GM19035 (cell line): ENCODE results near the gene NUMB.

Source experiments
- ATAC-seq: cut with Tn5 transposase; IDR thresholded peaks from one replicate; pipeline ENCODE4 v1.9.1; 2021; ENCODE audit not compliant: unreplicated experiment

Gene NUMB

DNA sequence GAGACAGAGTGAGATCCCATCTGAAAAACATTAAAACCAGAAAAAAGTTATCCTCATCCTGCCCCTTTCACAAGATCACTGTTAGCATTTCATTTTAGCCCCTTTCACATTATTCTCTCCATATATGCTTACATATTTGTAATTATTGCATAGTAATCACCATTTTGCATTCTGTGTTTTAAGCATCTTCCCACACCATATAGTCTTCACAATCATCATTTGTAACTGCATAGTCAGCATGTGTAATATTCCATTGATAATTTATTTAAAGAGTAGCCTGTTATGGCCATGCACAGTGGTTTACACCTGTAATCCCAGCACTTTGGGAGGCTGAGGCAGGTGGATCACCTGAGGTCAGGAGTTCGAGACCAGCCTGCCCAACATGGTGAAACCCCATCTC, 209.2 kb downstream of the NUMB start:
- no peak for ATAC-seq

DNA sequence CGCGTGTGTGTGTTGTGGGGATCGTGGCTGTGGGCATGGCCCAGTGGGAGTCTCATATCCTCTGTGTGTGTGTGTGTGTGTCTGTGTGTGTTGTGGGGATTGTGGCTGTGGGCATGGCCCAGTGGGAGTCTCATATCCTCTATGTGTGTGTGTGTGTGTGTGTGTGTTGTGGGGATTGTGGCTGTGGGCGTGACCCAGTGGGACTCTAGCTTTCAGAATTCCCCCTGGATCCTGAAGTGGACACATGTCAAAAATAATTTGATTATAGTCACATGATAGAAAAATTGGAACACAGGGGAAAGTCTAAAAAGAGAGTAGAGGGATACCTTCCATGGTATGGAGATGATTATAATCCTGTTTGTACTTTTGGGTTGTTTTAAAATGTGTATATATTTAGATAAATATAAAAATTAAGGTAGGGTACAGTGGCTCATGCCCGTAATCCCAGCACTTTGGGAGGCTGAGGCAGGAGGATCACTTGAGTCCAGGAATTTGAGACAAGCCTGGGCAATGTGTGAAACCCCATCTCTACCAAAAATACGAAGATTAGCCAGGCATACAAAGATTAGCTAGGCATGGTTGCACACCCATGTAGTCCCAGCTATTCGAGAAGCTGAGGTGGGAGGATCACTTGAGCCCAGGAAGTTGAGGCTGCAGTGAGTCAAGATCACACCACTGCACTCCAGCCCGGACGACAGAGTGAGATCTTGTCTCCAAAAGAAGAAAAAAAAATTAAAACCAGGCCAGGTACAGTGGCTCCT, 210.1 kb downstream of the NUMB start:
- no peak for ATAC-seq

DNA sequence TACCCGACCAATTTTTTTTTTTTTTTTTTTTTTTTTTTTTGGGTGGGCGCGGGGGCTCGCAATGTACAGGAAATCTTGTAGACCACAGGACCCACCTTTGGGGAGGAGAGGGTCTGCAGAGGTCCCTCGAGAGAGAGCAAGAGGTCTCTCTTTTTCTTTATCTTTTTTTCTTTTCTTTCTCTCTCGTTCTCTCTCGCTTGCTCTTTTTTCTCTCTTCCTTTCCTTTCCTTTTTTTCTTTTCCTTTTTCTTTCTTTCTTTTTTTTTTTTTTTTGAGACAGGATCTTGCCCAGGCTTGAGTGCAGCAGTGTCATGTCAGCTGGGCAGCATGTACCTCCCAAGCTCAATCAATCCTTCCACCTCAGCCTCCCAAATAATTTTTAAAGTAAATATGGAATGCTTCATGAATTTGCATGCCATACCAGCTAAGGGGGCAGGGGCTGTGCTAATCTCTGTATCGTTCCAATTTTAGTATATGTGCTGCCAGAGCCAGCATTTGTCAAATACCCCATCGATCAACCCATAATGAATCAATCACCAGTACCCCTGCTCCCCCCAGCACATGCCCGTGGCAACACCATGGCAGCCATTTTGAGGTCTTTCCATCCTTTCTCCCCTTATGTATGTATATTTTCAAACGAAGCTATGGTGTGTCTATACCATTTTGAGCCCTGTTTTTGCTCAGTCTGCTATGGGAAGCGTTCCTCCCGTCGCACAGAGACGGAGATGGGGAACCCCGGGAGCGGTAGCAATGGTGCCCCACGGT, 211.8 kb downstream of the NUMB start:
- no peak for ATAC-seq

DNA sequence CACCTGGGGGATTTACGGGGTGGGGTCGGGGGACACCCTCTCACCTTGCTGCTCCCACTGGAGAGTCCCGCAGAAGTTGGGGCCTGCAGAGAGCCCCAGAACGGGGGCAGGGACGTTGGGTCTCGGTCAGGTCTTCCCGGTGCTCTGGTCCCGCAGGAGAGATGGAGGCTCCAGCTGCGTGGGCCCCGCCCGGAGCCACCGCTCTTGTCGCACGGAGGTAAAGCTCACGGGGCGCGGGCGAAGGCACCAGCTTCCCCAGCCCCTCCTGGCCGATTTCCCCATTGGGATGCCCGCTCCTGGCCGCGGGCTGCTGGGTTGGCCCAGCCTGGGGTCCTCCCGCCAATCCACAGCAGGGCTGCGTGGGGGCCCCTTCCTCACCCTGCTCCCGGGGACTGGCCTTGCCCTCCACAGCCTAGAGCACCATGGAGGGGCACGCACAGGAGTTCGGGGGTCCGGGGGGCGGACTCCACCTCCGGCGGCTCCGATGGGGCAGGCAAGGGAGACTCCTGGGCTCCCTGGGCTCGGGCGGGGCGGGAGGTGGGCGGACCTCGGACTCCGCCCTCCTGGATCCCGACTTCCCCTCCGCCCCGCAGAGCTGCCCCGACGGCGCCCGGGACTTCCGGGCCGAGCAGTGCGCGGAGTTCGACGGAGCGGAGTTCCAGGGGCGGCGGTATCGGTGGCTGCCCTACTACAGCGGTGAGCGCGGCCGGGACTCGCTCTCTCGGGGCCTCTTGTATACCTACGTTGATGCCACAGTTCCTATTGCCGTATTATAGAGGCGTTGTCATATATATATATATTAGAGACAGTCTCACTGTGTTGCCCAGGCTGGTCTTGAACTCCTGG, 212.6 kb downstream of the NUMB start:
- ATAC-seq = peak; percentile 52

DNA sequence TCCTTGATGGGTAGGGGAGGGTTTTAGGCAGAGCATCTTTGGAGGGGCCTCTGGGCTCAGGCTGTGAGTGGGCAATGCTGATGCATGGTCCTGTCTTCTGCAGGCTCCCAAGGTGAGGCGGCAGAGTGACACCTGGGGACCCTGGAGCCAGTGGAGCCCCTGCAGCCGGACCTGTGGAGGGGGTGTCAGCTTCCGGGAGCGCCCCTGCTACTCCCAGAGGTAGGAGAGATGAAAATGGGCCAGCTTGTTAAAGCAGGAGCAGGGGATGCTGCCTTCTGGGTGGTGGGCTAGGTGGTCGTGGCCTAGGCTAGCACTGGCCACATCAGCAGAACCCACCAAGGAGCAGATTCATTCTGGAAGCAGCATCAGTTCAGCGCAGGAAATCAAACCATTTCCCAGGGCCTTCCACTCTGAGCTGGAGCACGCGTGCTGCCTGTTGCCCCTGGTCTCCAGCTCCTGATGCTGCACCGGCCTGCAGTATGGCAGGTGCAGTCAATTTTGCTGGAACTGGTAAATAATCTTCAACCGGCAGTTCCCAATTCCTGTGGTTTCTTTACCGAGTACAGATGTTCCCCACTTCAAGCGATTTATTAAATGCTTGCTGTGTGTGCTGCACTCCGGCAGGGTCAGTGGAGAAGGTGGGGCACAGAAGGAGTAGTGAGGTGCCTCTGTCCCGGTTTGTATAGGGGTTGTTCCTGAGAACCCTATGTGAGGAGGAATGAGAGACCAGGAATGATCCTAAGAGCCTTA, 213.6 kb downstream of the NUMB start:
- ATAC-seq = no peak

DNA sequence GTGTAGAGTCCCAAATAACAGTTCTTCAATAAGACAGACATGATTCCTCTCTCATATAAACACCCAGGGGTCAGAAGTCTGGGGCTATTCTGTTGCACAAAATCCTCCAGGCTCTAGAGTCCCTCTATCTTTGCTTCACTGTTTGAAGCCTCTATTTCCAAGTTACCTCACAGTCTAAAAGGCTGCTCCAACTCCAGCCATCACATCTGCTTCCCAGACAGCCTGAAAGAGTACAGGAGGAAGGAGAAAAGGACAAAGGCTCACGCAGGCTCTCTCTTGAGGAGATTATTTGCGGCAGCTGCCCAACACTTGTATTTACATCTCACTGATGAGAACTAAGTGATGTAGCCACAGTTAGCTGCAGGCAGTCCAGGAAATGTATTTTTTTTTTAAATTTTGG, 214.6 kb downstream of the NUMB start:
- no peak for ATAC-seq

DNA sequence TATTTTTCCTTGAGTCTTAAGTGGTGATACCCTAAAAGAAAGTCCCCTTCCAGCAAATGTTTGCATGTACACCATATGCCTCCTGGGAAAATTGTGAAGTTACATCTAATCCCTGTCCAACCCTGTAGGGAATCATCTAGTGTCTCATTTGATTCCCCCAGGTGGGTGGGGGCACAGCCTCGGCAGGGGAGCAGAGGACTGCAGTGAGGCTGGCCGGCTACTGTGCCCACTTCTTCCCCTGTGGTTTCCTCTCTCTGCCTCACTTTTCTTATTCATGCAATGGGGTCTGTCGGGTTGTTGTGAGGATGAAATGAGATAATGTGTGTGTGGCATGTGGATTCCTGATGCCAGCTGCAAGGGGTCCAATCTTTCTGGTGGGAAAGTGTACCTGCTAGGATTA, 215.0 kb downstream of the NUMB start:
- no peak for ATAC-seq

DNA sequence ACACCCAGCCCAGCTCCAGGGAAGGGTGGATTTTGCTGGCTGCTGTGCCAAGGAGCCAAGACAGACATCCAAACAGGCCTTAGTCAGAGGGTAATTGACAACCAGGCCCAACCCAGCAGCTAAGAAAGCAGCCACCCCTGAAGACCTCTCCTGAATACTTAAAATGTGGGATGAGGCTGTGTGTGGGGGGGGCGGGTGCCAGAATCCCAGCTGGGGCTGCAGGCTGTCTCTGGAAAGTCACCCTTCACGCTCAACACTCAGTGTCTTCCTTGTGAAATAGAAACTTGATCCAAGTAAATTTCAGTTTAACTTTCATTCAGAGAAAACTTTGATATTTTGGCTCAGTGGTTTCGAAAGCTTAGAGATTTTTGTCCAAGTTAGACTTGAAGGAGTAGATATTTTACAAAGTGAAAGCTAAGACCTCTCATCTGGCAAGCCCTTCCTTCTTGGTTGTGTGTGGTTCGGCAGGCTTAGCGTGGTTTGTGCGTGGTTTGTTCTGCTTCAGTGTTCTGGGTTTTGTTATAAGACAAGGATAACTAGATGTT, 215.9 kb downstream of the NUMB start:
- ATAC-seq = no peak

DNA sequence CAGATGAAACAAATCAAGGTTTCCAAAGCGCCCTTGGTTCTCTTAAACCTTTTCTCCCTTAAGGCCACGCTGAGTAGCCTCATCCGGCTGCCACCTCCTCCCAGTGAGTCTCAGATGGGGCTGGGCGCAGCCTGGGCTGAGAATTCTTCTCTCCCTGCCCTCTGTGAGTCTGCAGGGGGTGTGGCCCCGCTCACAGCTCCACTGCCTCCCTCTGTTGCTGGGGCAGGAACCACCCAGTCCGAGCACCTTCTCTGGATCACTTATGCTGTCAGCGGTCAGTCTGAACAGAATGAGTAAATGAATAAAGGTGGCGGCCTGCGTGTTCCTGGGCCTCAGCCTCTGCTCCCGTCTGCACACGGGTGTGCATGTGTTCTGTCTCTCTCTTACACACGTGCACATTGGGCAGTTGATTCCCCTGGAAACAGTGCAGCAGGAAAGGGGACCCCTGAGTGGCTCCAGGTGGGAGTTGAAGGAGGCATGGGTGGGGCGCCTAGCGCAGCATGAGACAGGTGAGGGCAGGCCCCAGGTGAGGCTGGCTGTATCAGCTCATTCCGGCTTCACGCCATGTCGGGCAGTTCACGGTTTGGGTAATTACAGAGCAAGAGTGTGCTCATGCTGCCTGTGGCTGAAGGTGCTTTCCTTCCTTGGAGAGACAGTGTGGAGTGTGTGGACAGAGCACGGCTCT, 216.7 kb downstream of the NUMB start:
- no peak for ATAC-seq

DNA sequence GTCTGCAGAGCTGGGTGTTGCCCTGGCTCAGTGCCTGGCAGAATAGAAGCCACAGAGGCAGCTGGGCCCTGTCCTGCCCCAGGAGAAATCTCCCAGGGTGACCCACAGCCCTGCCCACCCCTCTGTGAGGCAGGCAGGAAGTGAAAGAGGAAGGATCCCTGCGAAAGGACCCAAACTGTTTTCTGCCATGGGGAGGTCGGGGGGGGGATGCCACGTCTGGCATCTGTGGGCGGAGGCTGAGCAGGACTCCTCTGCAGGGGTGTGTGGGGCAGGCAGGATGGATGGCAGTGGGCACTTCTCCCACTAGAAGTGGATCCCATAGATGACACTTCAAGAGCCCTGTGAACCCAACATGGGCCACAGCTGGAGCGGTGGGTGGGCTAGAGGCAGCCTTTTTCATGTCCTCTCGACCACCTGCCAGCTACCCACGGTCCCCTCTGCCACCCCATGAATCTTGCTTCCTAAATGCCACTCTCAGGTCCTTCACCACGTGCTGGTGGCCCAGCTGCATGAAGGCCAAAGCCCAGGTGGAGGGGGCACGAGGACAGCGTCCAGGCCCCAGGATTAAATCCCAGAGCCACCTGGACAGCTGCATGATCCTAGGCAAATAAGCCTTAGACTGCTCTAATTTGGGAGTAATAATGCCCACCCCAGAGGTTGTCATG, 217.4 kb downstream of the NUMB start:
- no peak for ATAC-seq

DNA sequence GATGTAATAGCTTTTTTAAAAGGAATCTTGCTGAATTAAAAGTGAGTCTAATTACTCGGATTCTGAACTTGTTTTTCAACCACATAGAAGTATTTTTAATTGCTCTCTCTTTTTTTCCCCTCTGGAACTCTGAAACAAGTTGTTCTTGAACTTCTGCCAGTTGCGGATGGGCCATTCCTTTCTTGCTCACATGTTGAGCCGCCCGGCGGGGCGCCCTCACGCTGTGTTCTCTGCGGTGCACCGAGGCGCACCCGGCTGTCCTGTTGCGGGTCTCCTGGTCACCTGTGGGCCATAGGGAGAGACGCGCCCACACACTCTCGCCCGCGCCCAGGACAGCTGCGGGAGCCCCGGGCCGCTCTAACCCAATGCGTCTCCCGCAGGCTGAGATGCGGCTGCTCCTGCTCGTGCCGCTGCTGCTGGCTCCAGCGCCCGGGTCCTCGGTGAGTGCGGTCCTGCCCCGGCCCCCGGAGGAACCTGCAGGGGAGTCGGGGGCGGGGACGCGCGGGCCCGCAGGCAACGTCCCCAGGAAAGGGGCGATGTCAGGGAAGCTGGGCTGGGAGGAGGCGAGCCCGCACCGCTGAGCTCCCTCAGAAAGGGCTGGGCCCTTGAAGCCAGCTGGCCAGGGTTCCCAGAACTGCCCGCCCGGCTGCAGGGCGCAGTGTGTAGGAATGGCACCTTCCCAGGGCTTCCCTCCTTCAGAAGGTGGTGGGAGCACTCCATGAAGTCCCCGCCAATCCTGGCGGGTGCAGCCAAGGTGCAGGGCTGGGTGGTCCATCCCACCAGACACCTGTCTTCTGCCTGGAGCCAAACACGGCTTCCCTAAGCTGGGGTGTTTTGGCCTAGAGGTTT, 218.7 kb downstream of the NUMB start:
- ATAC-seq = no peak

DNA sequence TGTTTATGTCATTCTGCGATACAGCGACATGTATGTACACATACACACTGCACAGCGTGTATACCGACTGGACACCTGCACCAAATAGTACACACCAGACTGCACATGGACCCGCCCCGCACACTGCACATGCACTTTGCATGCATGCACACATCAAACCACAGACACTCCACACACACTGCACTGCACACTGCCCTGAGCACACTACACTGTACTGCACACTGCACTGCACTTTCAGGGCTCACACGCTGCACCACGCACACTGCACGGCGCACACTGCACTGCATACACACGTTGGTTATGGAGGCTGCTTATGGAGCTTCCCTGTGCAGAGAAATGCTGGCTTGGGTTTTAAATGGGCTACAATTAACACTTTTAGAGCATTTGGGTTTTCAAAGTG, 219.4 kb downstream of the NUMB start:
- no peak for ATAC-seq

DNA sequence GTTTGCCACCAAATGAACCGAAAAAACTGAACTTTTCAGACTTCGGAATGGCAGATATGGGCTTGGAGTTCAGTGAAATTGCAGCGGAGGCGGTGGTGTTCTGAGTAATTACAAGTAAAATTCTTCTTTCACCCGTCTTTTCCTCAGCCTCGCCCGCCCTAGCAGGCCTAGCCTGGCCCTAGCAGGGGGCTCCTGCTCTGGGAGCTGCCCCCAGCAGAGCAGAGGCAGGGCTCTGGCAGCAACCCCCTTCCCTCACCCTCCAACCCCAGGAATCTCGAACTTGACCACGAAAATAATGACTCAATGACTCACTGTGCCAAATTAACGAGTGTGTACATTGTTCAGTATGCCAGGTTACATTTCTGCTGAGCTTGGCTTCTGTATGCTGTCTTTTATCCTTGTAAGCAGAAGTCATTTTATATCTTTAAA, 219.9 kb downstream of the NUMB start:
- ATAC-seq = no peak

DNA sequence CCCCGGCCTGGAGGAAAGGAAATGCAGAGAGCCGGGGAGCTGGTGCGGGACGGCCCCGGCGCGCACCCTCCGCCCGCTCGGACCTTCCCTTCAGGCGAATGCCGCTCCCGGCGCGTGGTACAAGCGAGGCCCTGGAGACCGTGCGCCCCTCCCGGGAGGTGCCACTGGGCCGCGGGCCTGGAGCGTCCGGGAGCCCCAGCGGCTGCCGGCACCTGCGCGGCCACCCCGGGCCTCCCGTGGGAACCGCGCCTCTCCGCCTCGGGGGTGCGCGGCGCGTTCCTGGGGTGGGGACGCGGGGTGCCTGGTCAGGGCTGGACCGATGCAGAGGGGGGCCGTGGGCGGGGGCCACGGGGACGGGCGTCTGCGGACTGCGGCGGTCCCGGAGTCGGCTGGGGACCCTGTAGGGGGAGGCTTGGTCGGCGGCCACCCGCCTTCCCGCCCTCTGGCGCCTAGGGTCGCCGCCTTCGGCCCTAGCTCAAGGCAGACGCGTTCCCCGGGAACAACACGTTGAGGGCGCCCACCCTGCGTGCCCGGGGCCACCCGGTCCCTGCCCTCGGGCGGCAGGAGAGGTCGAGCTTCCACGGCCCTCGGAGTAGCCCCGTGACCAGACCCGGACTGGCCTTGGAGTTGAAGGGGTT, 220.4 kb downstream of the NUMB start:
- ATAC-seq = no peak

DNA sequence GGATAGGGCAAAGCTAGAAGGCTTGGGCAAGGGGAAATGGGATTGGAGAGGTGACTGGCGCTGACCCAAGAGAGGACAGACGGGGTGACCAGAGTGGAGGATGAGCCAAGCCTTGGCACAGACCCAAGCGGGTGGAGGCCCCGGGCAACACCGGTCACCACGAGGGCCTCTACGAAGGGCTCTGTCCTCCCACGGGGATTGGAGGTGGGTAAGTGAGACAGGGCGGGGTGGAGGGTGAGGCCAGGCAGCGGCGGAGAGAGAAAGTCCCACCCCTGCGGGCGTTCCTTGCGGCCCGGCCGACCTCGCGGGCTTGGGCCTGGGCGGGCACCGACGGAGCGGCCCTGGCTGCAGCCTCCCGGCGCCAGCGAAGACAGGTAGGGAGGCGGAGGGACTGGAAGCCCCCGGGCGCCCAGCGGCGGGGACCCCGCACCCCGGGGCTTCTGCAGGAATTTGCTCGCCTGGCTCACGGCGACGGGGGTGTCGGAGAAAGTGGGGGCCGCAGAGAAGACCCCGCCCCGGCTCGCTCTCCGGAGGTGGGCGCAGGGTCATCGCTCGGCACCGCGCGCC, 221.0 kb downstream of the NUMB start, which contains the start of gene PAPLN:
TSS of gene PAPLN (plus strand) at position 288 of the 567 bp plus-strand sequence. CDS start 2,273 bp downstream, outside the sequence.
- ATAC-seq = no peak

DNA sequence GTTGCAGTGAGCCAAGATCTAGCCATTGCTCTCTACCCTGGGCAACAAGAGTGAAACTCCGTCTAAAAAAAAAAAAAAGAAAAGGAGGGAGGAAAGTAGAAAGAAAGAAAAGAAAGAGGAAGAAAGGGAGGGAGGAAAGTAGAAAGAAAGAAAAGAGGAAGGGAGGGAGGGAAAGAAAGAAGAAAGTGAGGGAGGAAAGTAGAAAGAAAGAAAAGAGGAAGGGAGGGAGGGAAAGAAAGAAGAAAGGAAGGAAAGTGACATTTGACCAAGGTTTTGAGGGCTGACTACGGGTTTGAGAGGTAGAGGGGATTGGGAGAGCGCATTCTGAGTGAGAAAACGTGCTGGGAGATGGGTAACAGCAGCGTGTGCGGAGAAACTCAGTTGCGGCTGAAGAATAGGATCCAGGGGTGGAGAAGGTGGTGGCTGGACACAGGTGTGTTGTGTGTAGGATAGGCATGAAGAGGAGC, 221.6 kb downstream of the NUMB start:
- no peak for ATAC-seq

DNA sequence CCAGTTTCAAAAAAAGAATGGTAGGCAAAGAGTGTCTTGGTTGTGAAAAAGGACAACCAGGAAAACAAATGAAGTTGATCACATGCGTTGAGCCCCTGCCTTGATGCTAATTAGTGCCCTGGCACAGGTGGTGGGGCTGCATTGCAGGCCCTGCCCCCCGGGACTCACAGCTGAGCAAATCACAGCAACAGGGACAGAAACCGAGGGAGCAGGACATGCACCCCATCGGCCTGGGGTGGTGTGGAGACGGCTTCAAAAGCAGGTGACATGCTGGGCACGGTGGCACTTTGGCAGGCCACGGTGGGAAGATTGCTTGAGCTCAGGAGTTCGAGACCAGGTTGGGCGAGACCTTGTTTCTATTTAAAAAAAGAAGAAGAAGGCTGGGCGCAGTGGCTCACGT, 222.2 kb downstream of the NUMB start:
- ATAC-seq = no peak
